Stomach (tissue), 9 donors: Measurements from ENCODE around the gene IL12B. TPM values are rescaled to one million over a fixed set of nuclear protein-coding genes. Genes with fewer than 3 reads are reported as not detected.

Experiments used
- DNase-seq, 2 donors: peaks; one replicate each; pipeline versions ENCODE4 v3.0.0 to v3.0.0-alpha.2; 2013 to 2019
- H3K27ac ChIP-seq, 5 donors: fragments of 200-600 bp in 4 of 5; sonication (generic) in 4 of 5; one replicate each; pipeline ENCODE4 v1.5.1; 2013 to 2019; ENCODE audit warnings: mild to moderate bottlenecking in 1 of 5, moderate library complexity in 1 of 5
- H3K27me3 ChIP-seq, 3 donors: fragments of 200-600 bp; sonication (generic); one replicate each; pipeline ENCODE4 v1.5.1; 2017 to 2019; ENCODE audit warnings: mixed run types in 1 of 3
- H3K36me3 ChIP-seq, 4 donors: fragments of 200-600 bp; sonication (generic); 1 replicate in 3 of 4; 2 replicates in 1 of 4; pipeline ENCODE4 v1.5.1; 2016 to 2019
- H3K4me1 ChIP-seq, 4 donors: fragments of 200-600 bp; sonication (generic); one replicate each; pipeline ENCODE4 v1.5.1; 2016 to 2019
- H3K4me3 ChIP-seq, 4 donors: fragments of 200-600 bp; sonication (generic) in 3 of 4; one replicate each; pipeline ENCODE4 v1.5.1; 2016 to 2019; ENCODE audit warnings: mild to moderate bottlenecking in 1 of 4
- H3K9me3 ChIP-seq, 4 donors: fragments of 200-600 bp; sonication (generic); one replicate each; pipeline ENCODE4 v1.5.1; 2016 to 2019
- EP300 ChIP-seq: sonication (generic); formaldehyde crosslinking; IDR thresholded peaks from one replicate; pipeline ENCODE4 v1.6.1; 2017; ENCODE audit warnings: antibody characterized with exemption
- POLR2A ChIP-seq, 4 donors: fragments of 450-650 bp; IDR thresholded peaks; one replicate each; pipeline ENCODE4 v1.6.1; 2016; ENCODE audit warnings: antibody characterized with exemption in 4 of 4, control low read depth in 2 of 4, mild to moderate bottlenecking in 1 of 4, moderate library complexity in 1 of 4
- POLR2AphosphoS5 ChIP-seq, 3 donors: sonication (generic); formaldehyde crosslinking; IDR thresholded peaks; one replicate each; pipeline ENCODE4 v1.6.1; 2016; ENCODE audit warnings: antibody characterized with exemption in 3 of 3
- WGBS, 5 donors: extraction: QIAGEN DNeasy Blood & Tissue Kit in 3 of 5; methylation state at CpG; one replicate each; pipeline versions ENCODE4 v1.1.5 to v1.1.7; 2013 to 2018; 5-methylcytosine and 5-hydroxymethylcytosine counted together
- intact Hi-C: fragments of 100-400 bp; cut with DNase I; formaldehyde crosslinking; loops from one replicate; pipeline ENCODE4 v1.15.1; 2023; ENCODE audit warnings: low total_unique reads
- polyA plus RNA-seq, 3 donors: library from polyadenylated mRNA; stranded (reverse); fragments of 200-250 nt; gene quantifications; one replicate each; pipeline ENCODE4 v1.2.3, GENCODE V29; 2013
- total RNA-seq, 5 donors: library from RNA; depleted of rRNA; stranded (reverse); fragments of >200 nt; gene quantifications; one replicate each; pipeline versions ENCODE4 v1.1.0 to v1.2.3, GENCODE V29; 2014 to 2016
- TF ChIP-seq, protein P1 (sequence below), 7 experiments: fragments of 450-650 bp in 4 of 7; fragments of 200-600 bp in 3 of 7; sonication (generic) in 3 of 7; IDR thresholded peaks; one replicate each; pipeline ENCODE4 v1.5.1; 2016 to 2019; ENCODE audit warnings: antibody characterized with exemption in 7 of 7, control low read depth in 2 of 7, mild to moderate bottlenecking in 1 of 7
- donor health status: healthy with polysubstance abuse.
- donor health status: Bipolar disorder and iron deficiency.
- donor health status: healthy.

The IL12B gene
- total and polyA plus RNA-seq, 8 donors, result 0.05 TPM; not detected in 7

DNA sequence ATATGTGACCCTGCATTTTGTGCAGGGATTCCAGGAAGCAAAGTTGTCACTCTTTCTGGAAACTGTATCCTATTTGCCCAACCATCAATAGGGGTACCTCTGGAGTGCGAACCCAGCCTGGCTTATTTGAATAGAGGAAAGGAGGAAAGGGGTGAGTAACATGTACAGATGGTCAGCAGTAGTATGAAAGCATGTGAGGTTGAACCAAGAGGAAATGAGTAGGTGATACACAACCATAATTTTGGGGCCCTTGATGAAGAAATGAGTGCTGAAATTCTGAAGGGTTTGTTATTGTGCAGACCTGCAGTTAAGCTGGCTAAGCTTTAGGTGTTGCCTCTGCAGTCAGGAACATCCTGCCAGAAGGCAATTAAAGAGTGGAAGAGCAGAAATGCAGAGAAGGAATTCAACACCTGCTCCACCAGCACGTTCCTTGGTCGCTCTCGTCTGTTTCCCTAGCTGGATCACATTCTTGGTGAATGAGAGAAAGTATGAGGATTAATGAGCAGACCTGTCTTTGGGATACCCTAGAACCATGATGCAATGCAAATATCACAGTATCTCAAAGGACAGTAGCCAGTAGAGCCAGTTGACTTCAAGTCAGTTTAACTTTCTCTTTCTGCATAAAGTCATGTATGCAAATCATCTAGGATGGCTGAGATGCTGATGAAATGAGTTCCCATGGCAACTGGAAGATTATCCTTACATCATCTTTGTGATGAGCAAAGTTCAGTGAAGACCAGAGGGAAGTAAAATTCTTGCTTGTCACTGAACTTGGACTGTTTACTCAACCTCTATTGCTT, 13.2 kb upstream of the IL12B start:
- DNase-seq, result no peak

GRCh38 chr5:159342840-159343239, 12.6 kb upstream of the IL12B start:
- TF ChIP-seq POLR2A (IDR thresholded peaks at IDR 0.05) (no peak), EP300 (no peak), POLR2AphosphoS5 (IDR thresholded peaks at IDR 0.05) (no peak)
- TF ChIP-seq, protein P1, sequence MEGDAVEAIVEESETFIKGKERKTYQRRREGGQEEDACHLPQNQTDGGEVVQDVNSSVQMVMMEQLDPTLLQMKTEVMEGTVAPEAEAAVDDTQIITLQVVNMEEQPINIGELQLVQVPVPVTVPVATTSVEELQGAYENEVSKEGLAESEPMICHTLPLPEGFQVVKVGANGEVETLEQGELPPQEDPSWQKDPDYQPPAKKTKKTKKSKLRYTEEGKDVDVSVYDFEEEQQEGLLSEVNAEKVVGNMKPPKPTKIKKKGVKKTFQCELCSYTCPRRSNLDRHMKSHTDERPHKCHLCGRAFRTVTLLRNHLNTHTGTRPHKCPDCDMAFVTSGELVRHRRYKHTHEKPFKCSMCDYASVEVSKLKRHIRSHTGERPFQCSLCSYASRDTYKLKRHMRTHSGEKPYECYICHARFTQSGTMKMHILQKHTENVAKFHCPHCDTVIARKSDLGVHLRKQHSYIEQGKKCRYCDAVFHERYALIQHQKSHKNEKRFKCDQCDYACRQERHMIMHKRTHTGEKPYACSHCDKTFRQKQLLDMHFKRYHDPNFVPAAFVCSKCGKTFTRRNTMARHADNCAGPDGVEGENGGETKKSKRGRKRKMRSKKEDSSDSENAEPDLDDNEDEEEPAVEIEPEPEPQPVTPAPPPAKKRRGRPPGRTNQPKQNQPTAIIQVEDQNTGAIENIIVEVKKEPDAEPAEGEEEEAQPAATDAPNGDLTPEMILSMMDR (IDR thresholded peaks at IDR 0.05), result no peak
- 76 to 92% (median 86%) methylated on average over 1 of the region's 1 CpG for WGBS, 5 donors
- Histone ChIP-seq H3K4me3 (no peak overlapping the region), H3K9me3 (peaks cover 2 to 12% (median 10%) of the 10 kb centered on the region in 4 donors), H3K27ac (no peak overlapping the region), H3K4me1 (no peaks in the 10 kb centered on the region), H3K36me3 (no peaks in the 10 kb centered on the region), H3K27me3 (no peaks in the 10 kb centered on the region)
- no peak for DNase-seq
- intact Hi-C loops, result no loop called here

More for the DNA sequence above, 13.2 kb upstream of the IL12B start:
- Histone ChIP-seq H3K4me3 (no peak overlapping the region), H3K36me3 (no peaks in the 10 kb centered on the region), H3K9me3 (peaks cover 2 to 12% (median 10%) of the 10 kb centered on the region in 4 donors), H3K27ac (no peak overlapping the region), H3K4me1 (no peaks in the 10 kb centered on the region), H3K27me3 (no peaks in the 10 kb centered on the region)
- WGBS, 5 donors, result 82 to 87% (median 84%) methylated on average over 4 of the region's 4 CpGs
- intact Hi-C loops, result no loop called here
- no peak for TF ChIP-seq POLR2A (IDR thresholded peaks at IDR 0.05)
- TF ChIP-seq, protein P1 (IDR thresholded peaks at IDR 0.05), result no peak
- no peak for TF ChIP-seq POLR2AphosphoS5 (IDR thresholded peaks at IDR 0.05)
- TF ChIP-seq EP300, result no peak

DNA sequence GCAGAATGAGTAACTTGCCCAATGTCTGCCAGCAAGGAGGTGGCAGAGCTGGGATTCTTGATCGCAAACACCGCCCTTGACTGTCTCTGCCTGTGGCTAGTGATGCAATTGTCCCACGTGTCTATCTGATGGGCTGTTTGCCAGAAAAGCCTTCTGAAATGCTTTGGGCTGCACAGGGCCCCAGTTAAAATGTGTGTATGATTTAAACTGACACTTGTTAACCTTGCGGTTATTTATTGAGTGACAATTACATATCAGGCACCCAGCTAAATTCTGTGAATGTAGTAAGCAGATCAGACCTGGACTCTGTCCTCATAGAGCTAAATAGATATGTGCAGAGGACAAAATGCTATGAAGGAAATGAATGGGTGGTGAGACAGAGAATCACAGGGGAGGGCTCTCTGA, 11.6 kb upstream of the IL12B start:
- 22 to 42% (median 32%) methylated on average over 4 of the region's 4 CpGs for WGBS, 5 donors
- no peaks in the 10 kb centered on the region for H3K36me3 ChIP-seq

DNA sequence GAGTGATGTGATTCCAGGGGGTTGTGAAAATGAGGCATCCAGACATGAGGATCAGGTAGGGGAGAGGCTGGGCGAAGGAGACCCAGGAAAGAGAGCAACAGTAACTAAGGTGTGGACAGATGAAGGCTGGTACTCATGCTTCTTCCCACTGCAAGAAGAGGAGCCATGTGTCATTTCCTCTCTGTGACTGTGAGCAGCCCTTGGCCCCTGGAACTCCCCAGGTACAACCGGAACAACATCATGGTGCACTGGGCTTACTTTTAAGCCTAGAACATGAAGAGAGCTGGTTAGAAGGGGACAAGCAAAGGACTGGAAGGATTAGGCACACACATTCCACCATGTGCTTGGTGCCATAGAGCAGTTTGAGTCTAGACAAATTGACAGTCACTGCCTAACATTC, 10.9 kb upstream of the IL12B start:
- 90 to 100% (median 93%) methylated on average over 2 of the region's 2 CpGs for WGBS, 5 donors

More for the DNA sequence above, 11.6 kb upstream of the IL12B start:
- intact Hi-C loops, result no loop called here
- no peak for TF ChIP-seq EP300
- TF ChIP-seq POLR2AphosphoS5 (IDR thresholded peaks at IDR 0.05), result no peak
- no peak for TF ChIP-seq POLR2A (IDR thresholded peaks at IDR 0.05)
- TF ChIP-seq, protein P1 (IDR thresholded peaks at IDR 0.05), result no peak
- Histone ChIP-seq H3K4me3 (no peak overlapping the region), H3K9me3 (peaks cover 2 to 12% (median 10%) of the 10 kb centered on the region in 4 donors), H3K27ac (no peak overlapping the region), H3K4me1 (no peaks in the 10 kb centered on the region), H3K27me3 (no peaks in the 10 kb centered on the region)
- DNase-seq, result peak in 1 of 2 donors; percentile 62

More for the DNA sequence above, 10.9 kb upstream of the IL12B start:
- Histone ChIP-seq H3K4me1 (no peaks in the 10 kb centered on the region), H3K9me3 (peaks cover 2 to 12% (median 10%) of the 10 kb centered on the region in 4 donors), H3K27me3 (no peaks in the 10 kb centered on the region), H3K4me3 (no peak overlapping the region), H3K36me3 (no peaks in the 10 kb centered on the region), H3K27ac (no peak overlapping the region)
- TF ChIP-seq, protein P1 (IDR thresholded peaks at IDR 0.05), result no peak
- TF ChIP-seq POLR2A (IDR thresholded peaks at IDR 0.05) (no peak), POLR2AphosphoS5 (IDR thresholded peaks at IDR 0.05) (no peak), EP300 (no peak)
- no peak for DNase-seq
- intact Hi-C loops, result no loop called here
